K562 (cell line): Measurements from ENCODE around the gene TLX2. TPM values are rescaled to one million over a fixed set of nuclear protein-coding genes. Genes with fewer than 3 reads are reported as not detected.

Experiments used
- ELF4 ChIP-seq: fragments of 450-650 bp; formaldehyde crosslinking; IDR thresholded peaks from 2 replicates; pipeline ENCODE4 v1.4.0; 2022; ENCODE audit warnings: missing genetic modification characterization
- FUS ChIP-seq: fragments of 200-400 bp; formaldehyde crosslinking; optimal IDR thresholded peaks from 2 replicates; pipeline ENCODE3; 2017; ENCODE audit warnings: low read depth, low read length
- MECOM ChIP-seq: fragments of 250-450 bp; sonication (Bioruptor Pico); IDR thresholded peaks from 2 replicates; pipeline ENCODE4 v1.8.0; 2022; ENCODE audit warnings: inconsistent platforms
- ZNF668 ChIP-seq: fragments of 250-450 bp; sonication (Bioruptor Pico); IDR thresholded peaks from 2 replicates; pipeline ENCODE4 v1.8.0; 2022; ENCODE audit warnings: mild to moderate bottlenecking, inconsistent platforms
- polyA plus RNA-seq, 8 experiments: library from polyadenylated mRNA; depleted of rRNA in 4 of 8; stranded (reverse) in 5 of 8; unstranded in 3 of 8; fragments of >200 nt; fragmentation: Nextera tagmentation in 2 of 8; fragmentation: Illumina TruSeq in 1 of 8; extraction: Ambion mirVana in 2 of 8; extraction: Trizol in 1 of 8; gene quantifications; 2 replicates each; pipeline versions ENCODE4 v1.2.1 to v1.2.3, GENCODE V29; 2011 to 2014; ENCODE audit warnings: inconsistent platforms in 1 of 8, missing spikeins in 1 of 8
- total RNA-seq, 7 experiments: library from RNA; depleted of rRNA in 6 of 7; stranded (reverse); fragments of >200 nt in 6 of 7; fragmentation: Illumina TruSeq in 2 of 7; extraction: Trizol in 2 of 7; gene quantifications; 2 replicates each; pipeline versions ENCODE4 v1.2.1 to v1.2.3, GENCODE V29; 2011 to 2021; ENCODE audit warnings: low replicate concordance in 1 of 7
- TF ChIP-seq, protein P1 (sequence below): fragments of 200-600 bp; sonication (generic); IDR thresholded peaks from one replicate; pipeline ENCODE4 v1.6.1; 2012; ENCODE audit warnings: mild to moderate bottlenecking, low read depth, low read length, inconsistent platforms
- TF ChIP-seq, protein P2 (sequence below): fragments of 450-650 bp; IDR thresholded peaks from 2 replicates; pipeline ENCODE4 v1.6.1; 2018; ENCODE audit warnings: mild to moderate bottlenecking, low read depth; ENCODE audit not compliant: partially characterized antibody
- TF ChIP-seq, protein P3 (sequence below): fragments of 250-450 bp; sonication (Bioruptor Pico); IDR thresholded peaks from 2 replicates; pipeline ENCODE4 v1.5.0; 2021; ENCODE audit warnings: mild to moderate bottlenecking, borderline replicate concordance
- TF ChIP-seq, protein P4 (sequence below): fragments of 250-450 bp; sonication (Bioruptor Pico); IDR thresholded peaks from 2 replicates; pipeline ENCODE4 v1.5.0; 2020; ENCODE audit warnings: mild to moderate bottlenecking

The TLX2 gene
- total and polyA plus RNA-seq, 9 of the 15 experiments (the other 6 are each of a cell fraction or from before 2014, with no cell fraction given) = not detected

DNA sequence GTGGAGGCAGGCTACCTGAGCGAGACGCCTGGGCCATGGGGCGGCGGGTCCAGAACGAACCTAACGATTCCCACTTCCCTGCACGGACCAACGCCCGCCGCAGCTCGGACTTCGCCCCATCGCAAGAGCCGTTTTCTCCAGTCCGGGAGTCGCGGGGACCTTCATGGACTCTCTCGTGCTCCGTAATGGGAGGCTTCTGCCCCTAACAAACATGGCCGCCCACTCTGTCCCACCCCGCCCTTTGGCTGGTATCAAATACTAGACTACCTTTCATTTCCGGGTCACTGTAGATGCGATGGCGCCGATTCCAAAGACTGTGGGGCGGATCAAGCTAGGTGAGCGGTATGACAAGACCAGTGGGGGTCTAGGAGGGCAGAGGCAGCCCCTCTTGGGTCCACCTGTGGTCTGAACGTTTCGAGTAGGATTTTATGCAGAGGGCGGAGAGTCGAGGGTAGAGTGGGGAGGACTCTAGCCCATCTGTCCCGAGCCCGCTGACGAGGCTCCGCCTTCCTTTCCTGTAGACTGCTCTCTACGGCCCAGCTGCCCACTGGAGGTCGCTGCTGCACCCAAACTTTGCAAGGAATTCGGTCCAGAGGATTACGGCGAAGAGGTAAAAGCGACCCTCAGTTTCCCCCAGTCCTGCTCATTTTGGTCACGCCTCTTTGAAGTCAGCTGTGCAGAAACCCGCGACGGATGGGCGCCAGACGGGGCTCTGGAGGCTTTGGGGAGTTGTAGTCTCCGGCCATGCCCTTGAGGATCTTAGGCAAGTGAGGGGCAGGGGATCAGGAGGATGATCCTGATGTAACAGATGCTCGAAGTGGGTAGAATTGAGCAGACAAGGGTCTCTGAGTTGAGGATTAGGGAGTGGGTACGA is 31.2 kb upstream of the TLX2 start, which contains the start of the genes CCDC142 and TTC31 (continued):
- TF ChIP-seq, protein P1, sequence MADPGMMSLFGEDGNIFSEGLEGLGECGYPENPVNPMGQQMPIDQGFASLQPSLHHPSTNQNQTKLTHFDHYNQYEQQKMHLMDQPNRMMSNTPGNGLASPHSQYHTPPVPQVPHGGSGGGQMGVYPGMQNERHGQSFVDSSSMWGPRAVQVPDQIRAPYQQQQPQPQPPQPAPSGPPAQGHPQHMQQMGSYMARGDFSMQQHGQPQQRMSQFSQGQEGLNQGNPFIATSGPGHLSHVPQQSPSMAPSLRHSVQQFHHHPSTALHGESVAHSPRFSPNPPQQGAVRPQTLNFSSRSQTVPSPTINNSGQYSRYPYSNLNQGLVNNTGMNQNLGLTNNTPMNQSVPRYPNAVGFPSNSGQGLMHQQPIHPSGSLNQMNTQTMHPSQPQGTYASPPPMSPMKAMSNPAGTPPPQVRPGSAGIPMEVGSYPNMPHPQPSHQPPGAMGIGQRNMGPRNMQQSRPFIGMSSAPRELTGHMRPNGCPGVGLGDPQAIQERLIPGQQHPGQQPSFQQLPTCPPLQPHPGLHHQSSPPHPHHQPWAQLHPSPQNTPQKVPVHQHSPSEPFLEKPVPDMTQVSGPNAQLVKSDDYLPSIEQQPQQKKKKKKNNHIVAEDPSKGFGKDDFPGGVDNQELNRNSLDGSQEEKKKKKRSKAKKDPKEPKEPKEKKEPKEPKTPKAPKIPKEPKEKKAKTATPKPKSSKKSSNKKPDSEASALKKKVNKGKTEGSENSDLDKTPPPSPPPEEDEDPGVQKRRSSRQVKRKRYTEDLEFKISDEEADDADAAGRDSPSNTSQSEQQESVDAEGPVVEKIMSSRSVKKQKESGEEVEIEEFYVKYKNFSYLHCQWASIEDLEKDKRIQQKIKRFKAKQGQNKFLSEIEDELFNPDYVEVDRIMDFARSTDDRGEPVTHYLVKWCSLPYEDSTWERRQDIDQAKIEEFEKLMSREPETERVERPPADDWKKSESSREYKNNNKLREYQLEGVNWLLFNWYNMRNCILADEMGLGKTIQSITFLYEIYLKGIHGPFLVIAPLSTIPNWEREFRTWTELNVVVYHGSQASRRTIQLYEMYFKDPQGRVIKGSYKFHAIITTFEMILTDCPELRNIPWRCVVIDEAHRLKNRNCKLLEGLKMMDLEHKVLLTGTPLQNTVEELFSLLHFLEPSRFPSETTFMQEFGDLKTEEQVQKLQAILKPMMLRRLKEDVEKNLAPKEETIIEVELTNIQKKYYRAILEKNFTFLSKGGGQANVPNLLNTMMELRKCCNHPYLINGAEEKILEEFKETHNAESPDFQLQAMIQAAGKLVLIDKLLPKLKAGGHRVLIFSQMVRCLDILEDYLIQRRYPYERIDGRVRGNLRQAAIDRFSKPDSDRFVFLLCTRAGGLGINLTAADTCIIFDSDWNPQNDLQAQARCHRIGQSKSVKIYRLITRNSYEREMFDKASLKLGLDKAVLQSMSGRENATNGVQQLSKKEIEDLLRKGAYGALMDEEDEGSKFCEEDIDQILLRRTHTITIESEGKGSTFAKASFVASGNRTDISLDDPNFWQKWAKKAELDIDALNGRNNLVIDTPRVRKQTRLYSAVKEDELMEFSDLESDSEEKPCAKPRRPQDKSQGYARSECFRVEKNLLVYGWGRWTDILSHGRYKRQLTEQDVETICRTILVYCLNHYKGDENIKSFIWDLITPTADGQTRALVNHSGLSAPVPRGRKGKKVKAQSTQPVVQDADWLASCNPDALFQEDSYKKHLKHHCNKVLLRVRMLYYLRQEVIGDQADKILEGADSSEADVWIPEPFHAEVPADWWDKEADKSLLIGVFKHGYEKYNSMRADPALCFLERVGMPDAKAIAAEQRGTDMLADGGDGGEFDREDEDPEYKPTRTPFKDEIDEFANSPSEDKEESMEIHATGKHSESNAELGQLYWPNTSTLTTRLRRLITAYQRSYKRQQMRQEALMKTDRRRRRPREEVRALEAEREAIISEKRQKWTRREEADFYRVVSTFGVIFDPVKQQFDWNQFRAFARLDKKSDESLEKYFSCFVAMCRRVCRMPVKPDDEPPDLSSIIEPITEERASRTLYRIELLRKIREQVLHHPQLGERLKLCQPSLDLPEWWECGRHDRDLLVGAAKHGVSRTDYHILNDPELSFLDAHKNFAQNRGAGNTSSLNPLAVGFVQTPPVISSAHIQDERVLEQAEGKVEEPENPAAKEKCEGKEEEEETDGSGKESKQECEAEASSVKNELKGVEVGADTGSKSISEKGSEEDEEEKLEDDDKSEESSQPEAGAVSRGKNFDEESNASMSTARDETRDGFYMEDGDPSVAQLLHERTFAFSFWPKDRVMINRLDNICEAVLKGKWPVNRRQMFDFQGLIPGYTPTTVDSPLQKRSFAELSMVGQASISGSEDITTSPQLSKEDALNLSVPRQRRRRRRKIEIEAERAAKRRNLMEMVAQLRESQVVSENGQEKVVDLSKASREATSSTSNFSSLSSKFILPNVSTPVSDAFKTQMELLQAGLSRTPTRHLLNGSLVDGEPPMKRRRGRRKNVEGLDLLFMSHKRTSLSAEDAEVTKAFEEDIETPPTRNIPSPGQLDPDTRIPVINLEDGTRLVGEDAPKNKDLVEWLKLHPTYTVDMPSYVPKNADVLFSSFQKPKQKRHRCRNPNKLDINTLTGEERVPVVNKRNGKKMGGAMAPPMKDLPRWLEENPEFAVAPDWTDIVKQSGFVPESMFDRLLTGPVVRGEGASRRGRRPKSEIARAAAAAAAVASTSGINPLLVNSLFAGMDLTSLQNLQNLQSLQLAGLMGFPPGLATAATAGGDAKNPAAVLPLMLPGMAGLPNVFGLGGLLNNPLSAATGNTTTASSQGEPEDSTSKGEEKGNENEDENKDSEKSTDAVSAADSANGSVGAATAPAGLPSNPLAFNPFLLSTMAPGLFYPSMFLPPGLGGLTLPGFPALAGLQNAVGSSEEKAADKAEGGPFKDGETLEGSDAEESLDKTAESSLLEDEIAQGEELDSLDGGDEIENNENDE = no peak
- TF ChIP-seq ZNF668 (CRISPR knock-in tag) (no peak), MECOM (CRISPR knock-in tag) (no peak), ELF4 (CRISPR knock-in tag) (no peak), FUS (no peak)
- TF ChIP-seq, protein P2, sequence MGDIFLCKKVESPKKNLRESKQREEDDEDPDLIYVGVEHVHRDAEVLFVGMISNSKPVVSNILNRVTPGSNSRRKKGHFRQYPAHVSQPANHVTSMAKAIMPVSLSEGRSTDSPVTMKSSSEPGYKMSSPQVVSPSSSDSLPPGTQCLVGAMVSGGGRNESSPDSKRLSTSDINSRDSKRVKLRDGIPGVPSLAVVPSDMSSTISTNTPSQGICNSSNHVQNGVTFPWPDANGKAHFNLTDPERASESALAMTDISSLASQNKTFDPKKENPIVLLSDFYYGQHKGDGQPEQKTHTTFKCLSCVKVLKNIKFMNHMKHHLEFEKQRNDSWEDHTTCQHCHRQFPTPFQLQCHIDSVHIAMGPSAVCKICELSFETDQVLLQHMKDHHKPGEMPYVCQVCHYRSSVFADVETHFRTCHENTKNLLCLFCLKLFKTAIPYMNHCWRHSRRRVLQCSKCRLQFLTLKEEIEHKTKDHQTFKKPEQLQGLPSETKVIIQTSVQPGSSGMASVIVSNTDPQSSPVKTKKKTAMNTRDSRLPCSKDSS = no peak
- TF ChIP-seq, protein P3, sequence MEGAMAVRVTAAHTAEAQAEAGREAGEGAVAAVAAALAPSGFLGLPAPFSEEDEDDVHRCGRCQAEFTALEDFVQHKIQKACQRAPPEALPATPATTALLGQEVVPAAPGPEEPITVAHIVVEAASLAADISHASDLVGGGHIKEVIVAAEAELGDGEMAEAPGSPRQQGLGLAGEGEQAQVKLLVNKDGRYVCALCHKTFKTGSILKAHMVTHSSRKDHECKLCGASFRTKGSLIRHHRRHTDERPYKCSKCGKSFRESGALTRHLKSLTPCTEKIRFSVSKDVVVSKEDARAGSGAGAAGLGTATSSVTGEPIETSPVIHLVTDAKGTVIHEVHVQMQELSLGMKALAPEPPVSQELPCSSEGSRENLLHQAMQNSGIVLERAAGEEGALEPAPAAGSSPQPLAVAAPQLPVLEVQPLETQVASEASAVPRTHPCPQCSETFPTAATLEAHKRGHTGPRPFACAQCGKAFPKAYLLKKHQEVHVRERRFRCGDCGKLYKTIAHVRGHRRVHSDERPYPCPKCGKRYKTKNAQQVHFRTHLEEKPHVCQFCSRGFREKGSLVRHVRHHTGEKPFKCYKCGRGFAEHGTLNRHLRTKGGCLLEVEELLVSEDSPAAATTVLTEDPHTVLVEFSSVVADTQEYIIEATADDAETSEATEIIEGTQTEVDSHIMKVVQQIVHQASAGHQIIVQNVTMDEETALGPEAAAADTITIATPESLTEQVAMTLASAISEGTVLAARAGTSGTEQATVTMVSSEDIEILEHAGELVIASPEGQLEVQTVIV (CRISPR knock-in tag) = no peak
- TF ChIP-seq, protein P4, sequence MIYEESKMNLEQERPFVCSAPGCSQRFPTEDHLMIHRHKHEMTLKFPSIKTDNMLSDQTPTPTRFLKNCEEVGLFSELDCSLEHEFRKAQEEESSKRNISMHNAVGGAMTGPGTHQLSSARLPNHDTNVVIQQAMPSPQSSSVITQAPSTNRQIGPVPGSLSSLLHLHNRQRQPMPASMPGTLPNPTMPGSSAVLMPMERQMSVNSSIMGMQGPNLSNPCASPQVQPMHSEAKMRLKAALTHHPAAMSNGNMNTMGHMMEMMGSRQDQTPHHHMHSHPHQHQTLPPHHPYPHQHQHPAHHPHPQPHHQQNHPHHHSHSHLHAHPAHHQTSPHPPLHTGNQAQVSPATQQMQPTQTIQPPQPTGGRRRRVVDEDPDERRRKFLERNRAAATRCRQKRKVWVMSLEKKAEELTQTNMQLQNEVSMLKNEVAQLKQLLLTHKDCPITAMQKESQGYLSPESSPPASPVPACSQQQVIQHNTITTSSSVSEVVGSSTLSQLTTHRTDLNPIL (CRISPR knock-in tag) = no peak
